ENCODE data around the gene MST1.
A peak's percentile ranks its signal among the peaks of the same experiment; 100 is the strongest.

DNA sequence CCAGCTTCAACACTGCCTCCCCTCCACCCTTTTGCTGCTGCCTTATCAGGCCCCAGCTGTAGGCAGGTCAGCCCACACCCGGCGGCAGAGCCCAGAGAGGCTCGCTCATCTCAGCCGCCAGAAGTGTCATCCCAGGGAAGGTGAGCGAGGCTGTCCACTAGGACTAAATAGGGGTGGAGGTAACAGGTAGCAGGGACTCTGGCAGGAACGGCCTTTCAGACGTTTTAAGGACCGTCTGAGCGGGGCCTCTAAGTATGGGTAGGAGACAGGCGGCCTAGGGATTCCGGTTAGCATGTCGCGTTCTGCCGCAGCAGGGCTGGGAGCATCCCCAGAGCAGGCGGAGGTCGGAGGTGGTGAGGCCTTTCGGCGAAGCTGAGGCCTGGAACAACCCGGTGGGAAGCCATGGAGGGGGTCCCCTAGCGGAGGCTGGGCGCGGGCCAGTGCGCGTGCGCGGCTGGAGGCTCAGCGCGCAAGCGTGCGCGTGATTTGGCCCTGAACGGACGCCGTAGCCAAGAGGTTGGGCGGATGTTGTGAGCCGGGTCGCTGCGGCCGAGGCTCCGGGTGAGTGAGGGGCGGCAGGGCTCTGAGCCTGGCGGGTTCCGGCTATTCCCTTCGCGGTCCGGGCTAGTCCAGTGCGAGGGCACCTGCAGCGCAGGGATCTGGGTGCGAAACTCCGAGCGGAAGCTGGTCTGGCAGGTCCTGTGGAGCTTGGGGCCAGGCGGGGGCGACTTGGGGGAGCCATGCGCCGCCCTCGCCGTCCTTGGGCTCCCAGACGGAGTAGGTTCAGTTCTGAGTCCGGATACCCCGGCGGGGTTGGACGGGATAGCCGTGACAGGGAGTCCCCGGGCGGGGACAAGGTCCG lies at the start of gene MST1, which contains the start of gene RNF123:
- TF ChIP-seq POLR2A (IDR thresholded peaks at IDR 0.05) (peak; percentile 20 to 49), POLR2AphosphoS5 (IDR thresholded peaks at IDR 0.05) (peak; percentile 88), EP300 (IDR thresholded peaks at IDR 0.05) (no peak)
- TF ChIP-seq, protein P1, sequence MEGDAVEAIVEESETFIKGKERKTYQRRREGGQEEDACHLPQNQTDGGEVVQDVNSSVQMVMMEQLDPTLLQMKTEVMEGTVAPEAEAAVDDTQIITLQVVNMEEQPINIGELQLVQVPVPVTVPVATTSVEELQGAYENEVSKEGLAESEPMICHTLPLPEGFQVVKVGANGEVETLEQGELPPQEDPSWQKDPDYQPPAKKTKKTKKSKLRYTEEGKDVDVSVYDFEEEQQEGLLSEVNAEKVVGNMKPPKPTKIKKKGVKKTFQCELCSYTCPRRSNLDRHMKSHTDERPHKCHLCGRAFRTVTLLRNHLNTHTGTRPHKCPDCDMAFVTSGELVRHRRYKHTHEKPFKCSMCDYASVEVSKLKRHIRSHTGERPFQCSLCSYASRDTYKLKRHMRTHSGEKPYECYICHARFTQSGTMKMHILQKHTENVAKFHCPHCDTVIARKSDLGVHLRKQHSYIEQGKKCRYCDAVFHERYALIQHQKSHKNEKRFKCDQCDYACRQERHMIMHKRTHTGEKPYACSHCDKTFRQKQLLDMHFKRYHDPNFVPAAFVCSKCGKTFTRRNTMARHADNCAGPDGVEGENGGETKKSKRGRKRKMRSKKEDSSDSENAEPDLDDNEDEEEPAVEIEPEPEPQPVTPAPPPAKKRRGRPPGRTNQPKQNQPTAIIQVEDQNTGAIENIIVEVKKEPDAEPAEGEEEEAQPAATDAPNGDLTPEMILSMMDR (IDR thresholded peaks at IDR 0.05) = peak in 2 of 4 experiments; percentile 48 to 60
